Measurements from ENCODE around the gene WSB1.

Gene WSB1

DNA sequence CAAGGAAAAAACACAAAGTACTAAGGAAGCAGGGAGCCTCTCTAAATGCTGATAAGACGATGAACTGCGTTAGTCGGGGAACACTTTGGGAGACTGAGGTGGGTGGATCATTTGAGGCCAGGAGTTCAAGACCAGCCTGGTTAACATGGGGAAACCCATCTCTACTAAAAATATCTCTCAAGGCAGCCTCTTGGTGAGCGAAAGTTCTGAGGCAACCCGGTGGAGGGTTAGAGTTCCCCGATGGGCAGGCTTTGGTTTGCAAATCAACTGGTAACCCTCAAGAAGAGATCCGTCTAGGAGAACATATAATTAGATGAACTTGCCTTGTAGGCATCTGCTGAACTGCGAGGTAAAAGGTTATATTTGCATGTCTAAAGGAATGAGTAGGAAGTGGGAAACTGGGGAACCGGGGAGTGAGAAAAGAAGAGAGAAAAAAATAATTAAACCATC is 44.6 kb downstream of the WSB1 start:
- no peak for DNase-seq (ENCODE audit: low read depth in 2 of 2)

DNA sequence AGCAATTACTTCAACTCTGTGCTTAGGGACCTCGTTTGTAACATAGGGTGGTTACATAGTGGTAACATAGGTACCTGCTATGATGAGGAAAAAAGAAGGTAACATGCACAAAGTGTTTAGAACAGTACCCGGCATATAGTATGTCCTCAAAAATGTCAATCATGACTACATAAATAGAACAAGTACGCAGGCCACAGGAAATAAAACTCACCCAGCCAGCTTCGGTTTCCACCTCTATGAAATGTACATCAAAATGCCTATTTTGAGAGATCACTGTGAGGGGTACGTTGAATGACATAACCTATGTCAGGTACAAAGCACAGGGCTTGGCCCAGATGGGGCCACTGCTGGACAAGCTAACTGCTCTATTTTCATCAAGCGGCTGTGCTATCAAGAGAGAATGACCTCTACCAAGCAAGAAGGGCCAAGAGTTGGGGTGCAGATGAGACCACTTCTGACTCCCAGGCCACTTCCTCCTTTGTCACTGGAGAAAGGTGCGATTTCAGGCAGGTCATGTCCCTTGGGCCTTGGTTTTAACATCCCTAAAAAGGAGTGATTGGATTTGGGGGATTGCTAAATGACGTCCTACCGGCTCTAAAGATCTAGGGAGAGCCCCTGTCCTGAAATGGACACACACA is 45.4 kb downstream of the WSB1 start:
- no peak for DNase-seq (ENCODE audit: low read depth in 2 of 2)

DNA sequence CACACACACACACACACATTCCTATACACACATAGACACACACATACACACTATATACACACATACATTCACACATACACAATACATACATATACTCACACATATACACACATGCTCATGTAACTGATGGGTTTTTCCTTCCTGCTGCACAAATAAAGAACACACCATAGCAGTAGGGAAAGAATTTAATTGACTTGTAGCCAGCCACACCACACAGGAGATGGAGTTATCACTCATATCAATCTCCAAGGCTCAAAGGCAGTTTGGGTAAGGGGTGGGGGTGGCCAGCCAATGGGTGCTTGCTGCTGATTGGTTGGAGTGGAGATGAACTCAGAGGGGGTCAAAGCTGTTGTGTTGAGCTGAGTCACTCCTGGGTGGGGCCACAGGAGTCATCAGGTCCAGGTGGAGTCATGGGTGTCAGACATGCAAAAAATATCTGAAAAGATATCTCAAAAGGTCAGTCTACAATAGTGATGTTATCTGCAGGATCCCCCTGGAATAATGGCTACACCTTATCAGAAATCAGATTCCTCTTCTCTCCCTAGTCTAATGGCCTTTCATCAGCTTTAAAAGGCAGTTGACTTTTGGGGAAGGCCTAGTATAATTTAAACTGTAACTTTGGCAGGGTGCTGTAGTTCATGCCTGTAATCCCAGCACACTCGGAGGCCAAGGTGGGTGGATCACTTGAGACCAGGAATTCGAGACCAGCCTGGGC is 46.1 kb downstream of the WSB1 start:
- DNase-seq (ENCODE audit: low read depth in 2 of 2), result no peak

DNA sequence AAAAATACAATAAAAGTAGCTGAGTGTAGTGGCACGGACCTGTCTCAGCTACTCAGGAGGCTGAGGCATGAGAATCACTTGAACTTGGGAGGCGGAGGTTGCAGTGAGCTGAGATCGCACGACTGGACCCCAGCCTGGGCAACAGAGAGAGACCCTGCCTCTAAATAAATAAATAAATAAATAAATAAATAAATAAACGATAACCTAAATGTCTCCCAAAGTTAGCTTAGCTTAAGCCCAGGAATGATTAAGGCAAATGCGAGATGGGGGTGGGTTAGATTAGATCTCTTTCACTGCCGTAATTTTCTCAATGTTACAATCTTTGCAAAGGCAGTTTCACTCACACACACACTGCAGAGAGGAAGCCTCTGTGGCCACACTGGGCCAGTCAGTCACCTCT is 46.7 kb downstream of the WSB1 start:
- no peak for DNase-seq (ENCODE audit: low read depth in 2 of 2)

DNA sequence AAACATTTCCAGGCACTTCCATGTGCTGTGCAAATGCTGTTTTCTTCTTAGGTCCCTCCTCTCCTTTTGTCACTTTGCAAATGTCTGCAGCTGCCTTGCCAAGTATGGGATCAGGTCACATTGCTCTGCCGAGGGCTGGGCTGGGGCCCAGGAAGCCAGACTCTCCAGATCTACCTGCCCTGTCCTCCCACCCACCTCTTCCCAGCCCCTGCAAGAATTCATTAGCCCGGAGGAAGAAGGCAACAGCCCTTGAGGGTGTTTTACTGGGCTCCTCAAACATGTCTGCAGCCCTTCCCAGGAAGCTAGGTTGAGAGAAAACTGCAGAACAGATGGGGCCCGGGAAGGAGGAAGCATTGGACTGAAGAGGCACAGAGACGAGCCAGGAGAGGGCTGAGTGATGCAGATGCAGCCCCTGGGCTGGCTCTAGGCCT is 47.1 kb downstream of the WSB1 start:
- no peak for DNase-seq (ENCODE audit: low read depth in 2 of 2)

DNA sequence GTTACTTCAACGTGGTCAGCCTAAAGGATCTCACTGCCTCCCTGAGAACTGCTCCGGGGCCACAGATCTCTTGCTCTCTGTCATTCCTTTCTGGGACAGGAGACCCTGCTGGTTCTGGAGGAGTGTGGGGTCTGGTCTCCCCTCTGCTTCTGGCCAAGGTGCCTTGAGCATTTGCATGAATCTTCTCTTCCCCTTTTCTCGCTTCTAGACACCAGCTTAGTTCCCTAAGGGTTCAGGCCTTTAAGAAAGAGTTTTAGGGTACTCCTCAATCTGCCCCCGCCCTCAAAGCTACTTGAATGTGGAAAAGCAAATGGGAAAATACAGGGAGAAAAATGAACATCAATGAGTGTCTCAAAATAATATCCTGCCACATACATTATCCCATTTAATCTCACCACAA is 48.1 kb downstream of the WSB1 start:
- DNase-seq (ENCODE audit: low read depth in 2 of 2), result no peak

DNA sequence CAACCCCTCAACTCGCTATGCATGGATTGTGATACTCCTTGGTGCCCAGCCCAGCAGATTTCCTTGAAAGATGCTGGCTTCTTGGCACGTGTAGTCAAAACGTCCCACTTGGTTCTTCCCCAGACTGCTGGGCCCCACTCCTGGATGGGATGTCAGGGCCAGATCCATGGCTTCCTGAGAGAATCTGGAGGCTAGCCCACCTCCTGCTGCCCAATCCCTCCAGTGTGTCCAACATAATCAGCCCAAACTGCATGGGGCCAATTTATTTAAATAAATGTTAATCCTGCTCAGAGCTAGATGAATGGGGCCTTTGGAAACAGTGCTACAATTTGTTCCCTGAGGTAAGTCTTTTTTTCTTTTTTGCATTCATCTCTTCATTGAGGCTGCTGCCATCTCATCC is 49.4 kb downstream of the WSB1 start:
- no peak for DNase-seq (ENCODE audit: low read depth in 2 of 2)

DNA sequence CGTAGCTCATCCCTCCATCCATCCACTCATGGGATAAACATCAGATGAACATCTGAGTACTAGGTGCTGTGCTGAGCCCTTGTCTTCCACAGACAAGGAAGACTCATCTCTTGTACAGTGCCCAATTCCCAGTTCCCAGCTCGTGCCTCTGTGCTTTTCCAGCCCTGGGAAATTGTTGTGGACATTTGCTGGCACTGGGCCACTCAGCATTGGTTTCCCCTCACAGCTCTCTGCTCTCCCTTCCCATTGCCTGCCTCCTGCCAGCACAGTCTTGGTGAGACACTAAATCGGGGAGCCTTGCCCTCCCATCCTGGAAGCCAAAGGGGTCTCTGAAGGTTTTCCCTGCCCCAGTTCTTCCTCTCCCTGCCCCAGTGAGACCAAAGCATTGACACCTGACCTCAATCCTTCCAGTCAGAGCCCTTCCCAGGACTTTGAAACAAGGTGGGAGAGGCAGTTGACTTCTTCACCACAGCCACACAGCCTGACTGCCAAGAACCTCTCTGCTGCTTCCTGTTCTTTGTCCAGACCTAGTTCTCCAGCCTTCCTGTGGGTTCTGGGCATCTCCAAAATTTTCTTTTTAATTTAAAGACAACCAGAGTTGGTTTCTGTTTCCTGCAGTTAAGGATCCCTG is 50.2 kb downstream of the WSB1 start:
- DNase-seq (ENCODE audit: low read depth in 2 of 2), result no peak

DNA sequence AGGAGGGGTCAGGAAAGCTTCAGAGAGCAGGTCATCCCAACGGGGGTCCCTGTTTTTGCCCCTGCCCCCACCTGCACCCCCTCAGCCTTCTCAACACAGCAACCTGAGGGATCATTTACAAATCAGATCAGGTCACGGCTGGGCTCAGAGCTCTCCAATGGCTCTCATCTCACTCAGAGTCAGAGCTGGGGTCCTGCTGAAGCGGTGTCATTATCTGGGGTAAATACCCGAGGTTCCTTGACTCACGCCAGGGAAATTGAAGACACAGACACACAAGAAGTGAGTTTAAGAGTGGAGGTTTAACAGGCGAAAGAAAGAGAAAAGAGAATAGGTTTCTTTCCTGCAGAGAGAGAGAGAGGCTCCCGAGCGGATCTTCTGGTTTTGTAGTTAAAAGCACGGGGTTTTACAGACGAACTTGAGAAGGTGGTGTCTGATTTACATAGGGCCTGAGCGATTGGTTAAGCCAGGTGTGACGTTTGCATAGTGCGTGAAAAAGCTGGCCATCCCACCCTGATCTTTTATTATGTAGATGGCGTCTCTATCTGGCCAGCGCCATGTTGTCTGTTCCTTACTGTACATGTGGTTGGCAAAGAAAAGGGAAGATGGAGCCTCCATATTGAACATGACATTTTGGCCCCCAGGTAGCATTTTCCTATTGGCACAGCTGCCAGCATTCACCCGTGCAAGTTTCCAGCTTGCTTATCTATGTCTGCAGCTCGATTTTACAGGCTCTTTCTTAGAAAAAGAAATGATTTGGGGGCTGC is 51.4 kb downstream of the WSB1 start:
- no peak for DNase-seq (ENCODE audit: low read depth in 2 of 2)

DNA sequence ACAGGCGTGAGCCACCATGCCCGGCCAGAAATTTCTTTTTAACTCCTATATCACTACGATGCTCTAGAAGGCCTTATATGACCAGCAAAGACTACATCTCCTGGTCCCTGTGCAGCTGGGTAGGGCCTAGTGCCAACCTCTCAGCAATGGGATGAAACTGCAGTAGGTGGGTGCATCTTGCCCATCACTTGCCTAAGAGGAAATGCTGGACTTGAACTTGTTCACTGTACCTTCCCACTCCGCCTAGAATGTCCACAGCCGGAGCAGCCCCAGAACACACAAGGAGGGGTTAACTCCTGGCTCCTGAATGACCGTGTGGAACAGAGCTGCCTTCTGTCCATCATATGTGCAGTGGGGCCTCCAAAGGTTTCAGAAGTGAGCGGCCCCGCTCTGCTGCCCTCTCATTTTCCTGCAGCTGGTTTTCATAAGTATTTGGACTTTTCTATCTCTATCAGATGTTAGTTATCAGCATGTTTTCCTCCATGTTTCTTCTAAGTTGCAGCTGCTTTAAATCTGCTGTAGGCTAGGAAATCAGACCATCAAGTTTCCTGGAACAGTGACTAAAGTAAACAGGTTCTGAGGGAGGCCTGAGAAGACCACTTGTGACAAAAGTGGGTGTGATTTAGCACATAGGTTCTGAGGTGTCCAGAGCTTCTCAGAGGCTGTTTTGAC is 52.5 kb downstream of the WSB1 start:
- no peak for DNase-seq (ENCODE audit: low read depth in 2 of 2)

DNA sequence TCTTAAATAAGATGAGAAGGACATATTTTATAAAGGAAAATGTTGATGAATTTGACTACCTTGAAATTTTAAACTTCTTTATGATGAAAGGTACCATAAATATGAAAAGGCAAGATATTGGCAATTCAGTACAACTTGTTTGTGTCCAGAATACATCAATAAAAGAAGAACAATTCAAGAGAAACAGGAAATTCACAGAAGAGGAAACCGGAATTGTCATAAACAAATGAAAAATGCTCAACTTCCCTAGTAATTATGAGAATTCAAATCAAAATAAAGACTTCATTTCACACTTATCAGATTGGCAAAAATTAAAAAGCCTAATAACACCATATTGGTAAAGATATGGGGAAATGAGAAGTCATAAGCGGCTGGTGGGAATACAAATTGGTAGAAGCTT is 54.3 kb downstream of the WSB1 start:
- DNase-seq (ENCODE audit: low read depth in 2 of 2), result no peak

DNA sequence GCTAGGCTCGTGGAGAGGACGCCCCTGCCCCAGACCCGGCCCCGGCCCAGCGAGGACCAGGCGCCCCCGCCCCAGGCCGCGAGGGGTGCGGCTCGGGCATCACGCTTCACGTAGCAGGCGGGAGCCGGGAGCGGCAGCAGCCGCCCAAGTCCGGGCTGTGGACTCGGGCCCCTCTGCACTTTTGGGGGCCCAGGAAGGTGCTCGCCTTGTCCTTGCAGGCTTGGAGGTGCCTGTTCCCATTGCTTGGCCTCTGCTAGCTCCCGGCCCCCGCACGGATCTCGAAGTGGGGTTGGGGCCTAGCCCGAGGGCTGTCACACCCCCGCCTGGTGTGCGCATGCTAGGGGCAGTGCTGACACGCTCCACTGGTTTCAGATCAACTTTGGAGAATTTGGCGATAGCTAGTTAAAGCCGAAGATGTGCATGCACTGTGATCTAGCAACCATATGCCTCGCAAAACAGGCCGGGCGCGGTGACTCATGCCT is 55.7 kb downstream of the WSB1 start:
- DNase-seq (ENCODE audit: low read depth in 2 of 2), result no peak

DNA sequence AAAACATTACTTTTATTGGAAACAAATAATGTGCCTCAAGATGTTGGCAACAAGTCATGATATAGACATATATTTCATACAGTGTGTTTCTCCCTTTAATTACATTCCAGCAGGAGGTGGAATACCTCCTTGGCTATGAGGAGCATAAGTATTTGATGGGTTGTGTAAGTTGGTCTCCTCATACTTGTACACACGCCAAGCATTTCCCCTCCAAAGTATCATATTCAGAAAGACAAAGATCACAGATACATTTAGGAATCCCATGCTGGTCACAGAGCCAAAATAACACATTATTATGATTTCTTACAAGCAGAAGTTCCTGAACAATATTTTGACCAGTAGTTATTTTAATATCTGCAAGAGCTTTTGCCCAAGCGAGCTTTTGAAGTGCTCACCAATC is 57.8 kb downstream of the WSB1 start:
- no peak for DNase-seq (ENCODE audit: low read depth in 2 of 2)

DNA sequence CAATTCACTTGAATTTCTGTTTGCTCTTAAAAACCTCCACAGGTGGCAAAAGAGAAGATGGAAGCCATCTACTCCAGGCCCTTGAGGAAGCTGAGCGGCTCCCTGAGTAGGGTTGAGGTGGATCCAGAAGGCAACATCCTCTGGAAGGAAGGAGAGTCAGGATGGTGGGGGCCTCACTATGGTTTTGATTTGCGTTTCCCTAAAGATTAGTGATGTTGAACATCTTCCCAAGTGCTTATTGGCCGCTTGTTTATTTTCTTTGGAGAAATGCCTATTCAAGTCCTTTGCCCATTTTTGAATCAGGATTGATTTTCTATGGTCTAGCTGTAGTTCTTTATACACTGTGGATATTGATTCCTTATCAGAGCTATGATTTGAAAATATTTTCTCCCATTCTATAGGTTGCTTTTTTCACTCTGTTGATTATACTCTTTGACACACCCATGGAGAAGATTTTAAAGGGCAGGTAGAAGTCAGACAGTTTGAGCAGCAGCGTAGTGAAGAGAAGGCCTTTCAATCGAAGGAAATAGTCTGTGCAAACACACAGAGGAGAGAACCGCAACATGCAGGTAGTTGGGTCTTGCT is 58.6 kb downstream of the WSB1 start:
- no peak for DNase-seq (ENCODE audit: low read depth in 2 of 2)

DNA sequence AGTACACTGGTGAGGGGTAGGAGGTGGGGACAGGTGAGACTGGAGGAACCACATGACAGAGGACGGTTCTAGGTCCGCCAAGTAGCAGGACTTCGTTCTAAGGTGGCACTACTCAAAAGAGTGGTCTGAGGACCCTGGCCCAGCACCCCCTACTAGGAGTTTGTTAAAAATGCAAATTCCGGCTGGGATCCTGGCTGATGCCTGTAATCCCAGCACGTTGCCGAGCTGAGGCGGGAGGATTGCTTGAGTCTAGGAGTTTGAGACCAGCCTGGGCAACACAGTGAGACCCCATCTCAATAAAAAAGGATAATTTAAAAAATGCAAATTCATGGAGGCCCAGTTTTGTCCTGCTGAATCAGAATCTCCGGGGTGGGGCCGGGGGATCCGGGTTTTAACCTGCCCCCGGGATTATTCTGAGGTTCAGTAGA is 59.1 kb downstream of the WSB1 start:
- no peak for DNase-seq (ENCODE audit: low read depth in 2 of 2)

DNA sequence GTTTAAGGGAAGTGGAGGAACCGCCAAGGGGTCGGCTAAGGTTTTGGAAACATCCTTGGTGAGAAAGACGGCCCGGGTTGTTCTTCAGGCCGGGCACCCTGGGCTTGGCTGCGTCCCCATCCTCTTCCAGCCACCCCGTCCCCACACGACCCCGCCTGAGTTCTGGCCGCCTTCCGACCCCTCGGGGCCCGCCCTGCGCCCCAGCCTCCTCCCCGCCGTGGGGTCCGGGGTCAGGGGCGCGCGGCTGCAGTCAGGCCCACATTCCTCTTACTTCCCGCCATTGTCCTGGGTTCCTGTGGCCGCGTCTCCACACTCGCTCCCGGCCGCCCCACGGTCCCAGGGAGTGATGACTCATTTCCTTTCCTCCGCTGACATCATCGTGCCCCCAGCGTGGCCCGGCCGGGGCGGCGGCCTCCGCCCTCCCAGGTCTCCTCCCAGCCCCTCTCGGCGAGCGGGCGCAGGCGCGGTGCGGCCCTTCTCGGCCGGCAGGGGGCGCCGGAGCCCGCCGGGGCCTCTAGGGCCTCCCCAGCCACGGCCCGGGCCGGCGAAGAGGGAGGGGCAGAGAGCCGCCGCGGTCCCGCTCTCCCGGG is 59.6 kb downstream of the WSB1 start:
- DNase-seq (ENCODE audit: low read depth in 2 of 2), result peak; percentile 77 to 81

DNA sequence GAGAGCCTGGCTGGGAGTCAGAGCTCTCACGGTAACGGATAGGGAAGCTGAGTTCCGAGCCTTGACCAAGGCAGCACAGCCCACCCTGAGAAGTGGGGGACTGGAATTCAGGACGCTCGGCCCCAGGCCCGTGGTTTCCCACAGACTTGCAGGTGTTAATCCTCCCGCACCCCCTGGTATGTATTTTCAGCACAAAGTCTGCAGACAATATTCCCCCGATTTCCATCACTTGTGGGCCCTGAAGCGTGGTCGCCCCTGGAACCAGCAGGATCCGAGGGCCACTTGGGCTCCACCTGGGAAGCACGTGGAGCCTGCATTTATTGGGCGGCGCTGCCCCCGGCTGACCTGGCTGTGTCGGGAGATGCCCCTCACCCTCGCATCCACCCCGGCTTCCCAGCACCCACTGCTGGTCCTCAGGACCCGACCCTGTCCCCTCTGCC is 60.2 kb downstream of the WSB1 start:
- no peak for DNase-seq (ENCODE audit: low read depth in 2 of 2)

DNA sequence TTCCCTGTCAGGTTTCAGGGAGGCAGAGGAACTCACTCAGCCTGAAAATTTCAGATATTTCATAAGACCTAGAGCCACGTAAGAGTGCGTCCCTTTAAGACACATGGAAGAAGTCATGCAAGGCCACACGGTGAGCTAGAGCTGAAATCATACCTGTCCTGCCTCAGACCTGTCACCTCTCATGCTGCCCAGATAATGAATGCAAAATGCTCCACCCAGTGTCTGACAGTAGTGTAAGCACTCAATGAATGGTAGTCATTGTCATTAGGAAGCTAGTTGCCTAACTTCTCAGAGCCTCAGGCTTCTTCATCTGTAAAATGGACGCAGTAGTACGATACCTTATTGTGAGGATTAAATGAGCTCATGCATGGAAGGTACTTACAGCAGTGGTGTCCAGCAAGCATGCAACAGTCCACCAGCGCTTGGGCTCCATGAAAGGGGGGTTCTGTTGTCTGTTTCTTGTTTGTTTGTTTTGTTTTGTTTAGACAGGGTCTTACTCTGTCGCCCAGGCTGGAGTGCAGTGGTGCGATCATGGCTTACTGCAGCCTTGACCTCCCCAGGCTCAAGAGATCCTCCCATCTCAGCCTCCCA is 60.7 kb downstream of the WSB1 start:
- DNase-seq (ENCODE audit: low read depth in 2 of 2), result no peak

DNA sequence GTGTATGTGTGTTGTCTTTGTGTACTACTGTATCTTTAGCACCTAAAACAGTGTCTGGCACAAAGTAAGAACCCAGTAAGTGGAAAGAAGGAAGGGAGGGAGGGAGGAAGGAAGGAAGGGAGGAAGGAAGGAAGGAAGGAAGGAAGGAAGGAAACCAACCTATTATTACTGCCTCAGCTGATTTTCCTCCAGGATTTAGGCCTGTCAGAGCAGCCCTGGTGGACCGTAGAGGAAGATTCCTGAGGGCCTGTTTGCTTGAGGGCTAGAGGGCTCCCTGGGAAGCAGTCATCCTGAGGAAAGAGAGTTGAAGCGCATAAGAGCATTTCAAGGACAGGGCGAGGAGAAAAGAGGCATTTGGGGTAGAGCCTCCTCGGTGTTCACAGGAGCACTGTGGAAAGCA is 61.5 kb downstream of the WSB1 start:
- DNase-seq (ENCODE audit: low read depth in 2 of 2), result no peak

DNA sequence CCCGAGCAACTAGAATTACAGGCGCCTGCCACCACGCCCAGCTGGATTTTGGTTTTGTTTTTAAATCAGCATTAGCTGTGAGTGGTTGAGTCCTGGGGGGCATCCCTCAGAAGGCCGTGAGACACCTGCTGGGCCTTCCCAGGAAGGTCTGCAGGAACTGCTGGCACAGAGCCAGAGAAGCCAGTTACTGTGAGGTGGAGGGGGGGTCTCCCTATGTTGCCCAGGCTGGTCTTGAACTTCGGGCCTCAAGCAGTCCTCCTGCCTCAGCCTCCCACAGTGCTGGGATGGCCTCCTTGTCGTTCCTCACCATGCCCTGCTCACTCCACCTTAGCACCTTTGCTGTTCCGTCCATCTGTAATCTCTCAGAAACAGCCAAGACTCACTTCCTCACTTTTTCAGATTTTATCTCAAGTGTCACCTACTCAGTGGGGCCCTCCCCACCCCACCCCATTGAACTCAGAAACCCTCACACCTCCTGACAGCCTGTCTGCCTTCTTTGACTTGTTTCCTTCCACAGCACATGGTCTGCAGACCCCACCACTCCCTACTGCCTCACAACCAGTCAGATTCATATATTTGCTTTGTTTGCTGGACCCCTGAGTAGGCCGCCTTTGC is 62.3 kb downstream of the WSB1 start:
- DNase-seq (ENCODE audit: low read depth in 2 of 2), result no peak

Data from activated CD8-positive, alpha-beta memory T cell treated with anti-CD3 and anti-CD28 coated beads for 4 hours (primary cell).